ENCODE measurements around the gene NKX3-2.
A peak's percentile ranks its signal among the peaks of the same experiment; 100 is the strongest.

NKX3-2 gene

GRCh38 chr4:13541176-13541604, 3.1 kb downstream of the NKX3-2 start:
- ATAC-seq (ENCODE audit: low read depth) = no peak
- H3K4me1 Mint-ChIP-seq = peaks cover 10% of the 10 kb centered on the region
- peaks cover 2% of the 10 kb centered on the region for H3K36me3 Mint-ChIP-seq
- peak in 1 of 2 donors; percentile 20 for DNase-seq (ENCODE audit: low spot score in 2 of 2)
- no peak overlapping the region for H3K27ac Mint-ChIP-seq
- peaks cover 32% of the 10 kb centered on the region for H3K27me3 Mint-ChIP-seq
- H3K4me3 Mint-ChIP-seq = no peak overlapping the region
- peaks cover 2% of the 10 kb centered on the region for H3K9me3 Mint-ChIP-seq

- ATAC-seq (ENCODE audit: low read depth) (no peak), DNase-seq (ENCODE audit: low spot score in 2 of 2) (peak in 1 of 2 donors; percentile 12)
- Mint-ChIP-seq H3K27me3 (peaks cover 30% of the 10 kb centered on the region), H3K4me3 (no peak overlapping the region), H3K36me3 (peaks cover 2% of the 10 kb centered on the region), H3K4me1 (peaks cover 8% of the 10 kb centered on the region), H3K9me3 (peaks cover 2% of the 10 kb centered on the region), H3K27ac (no peak overlapping the region)
These were observed 3.7 kb downstream of the NKX3-2 start for GRCh38 chr4:13540446-13541175.

GRCh38 chr4:13539619-13540445, 4.5 kb downstream of the NKX3-2 start:
- DNase-seq (ENCODE audit: low spot score in 2 of 2) (peak in 1 of 2 donors; percentile 12), ATAC-seq (ENCODE audit: low read depth) (no peak)
- H3K4me1 Mint-ChIP-seq = peaks cover 4% of the 10 kb centered on the region
- no peak overlapping the region for H3K27ac Mint-ChIP-seq
- peaks cover 26% of the 10 kb centered on the region for H3K27me3 Mint-ChIP-seq
- peaks cover 2% of the 10 kb centered on the region for H3K9me3 Mint-ChIP-seq
- H3K36me3 Mint-ChIP-seq = peaks cover 2% of the 10 kb centered on the region
- H3K4me3 Mint-ChIP-seq = no peak overlapping the region

- H3K4me3 Mint-ChIP-seq = no peak overlapping the region
- peaks cover 25% of the 10 kb centered on the region for H3K27me3 Mint-ChIP-seq
- H3K4me1 Mint-ChIP-seq = peaks cover 3% of the 10 kb centered on the region
- peaks cover 2% of the 10 kb centered on the region for H3K9me3 Mint-ChIP-seq
- no peak for ATAC-seq (ENCODE audit: low read depth)
- H3K27ac Mint-ChIP-seq = peak overlapping the region; percentile 53
- peak in 1 of 2 donors; percentile 10 for DNase-seq (ENCODE audit: low spot score in 2 of 2)
- peaks cover 2% of the 10 kb centered on the region for H3K36me3 Mint-ChIP-seq
These were observed 5.2 kb downstream of the NKX3-2 start for GRCh38 chr4:13539047-13539618.

- peaks cover 28% of the 10 kb centered on the region for H3K27me3 Mint-ChIP-seq
- DNase-seq (ENCODE audit: low spot score in 2 of 2) = peak in 1 of 2 donors; percentile 9
- H3K4me1 Mint-ChIP-seq = peaks cover 3% of the 10 kb centered on the region
- H3K36me3 Mint-ChIP-seq = peaks cover 2% of the 10 kb centered on the region
- peaks cover 2% of the 10 kb centered on the region for H3K9me3 Mint-ChIP-seq
- ATAC-seq (ENCODE audit: low read depth) = no peak
- peak overlapping the region; percentile 53 for H3K27ac Mint-ChIP-seq
- peak overlapping the region; percentile 15 for H3K4me3 Mint-ChIP-seq
These were observed 5.8 kb downstream of the NKX3-2 start for GRCh38 chr4:13538427-13538973.

GRCh38 chr4:13537832-13538177, 6.5 kb downstream of the NKX3-2 start:
- H3K36me3 Mint-ChIP-seq = peaks cover 2% of the 10 kb centered on the region
- no peak overlapping the region for H3K4me3 Mint-ChIP-seq
- H3K4me1 Mint-ChIP-seq = peaks cover 3% of the 10 kb centered on the region
- H3K27me3 Mint-ChIP-seq = peaks cover 27% of the 10 kb centered on the region
- ATAC-seq (ENCODE audit: low read depth) (no peak), DNase-seq (ENCODE audit: low spot score in 2 of 2) (peak in 1 of 2 donors; percentile 11)
- no peak overlapping the region for H3K27ac Mint-ChIP-seq
- H3K9me3 Mint-ChIP-seq = peaks cover 2% of the 10 kb centered on the region

GRCh38 chr4:13537011-13537831, 7.1 kb downstream of the NKX3-2 start:
- peaks cover 2% of the 10 kb centered on the region for H3K9me3 Mint-ChIP-seq
- H3K4me3 Mint-ChIP-seq = no peak overlapping the region
- peak overlapping the region; percentile 35 for H3K27ac Mint-ChIP-seq
- ATAC-seq (ENCODE audit: low read depth) = no peak
- H3K27me3 Mint-ChIP-seq = peaks cover 25% of the 10 kb centered on the region
- DNase-seq (ENCODE audit: low spot score in 2 of 2) = peak in 1 of 2 donors; percentile 16
- peaks cover 2% of the 10 kb centered on the region for H3K36me3 Mint-ChIP-seq
- H3K4me1 Mint-ChIP-seq = peaks cover 3% of the 10 kb centered on the region

- no peak for DNase-seq (ENCODE audit: low spot score in 2 of 2)
These were observed 7.7 kb downstream of the NKX3-2 start for GRCh38 chr4:13536607-13537006.

GRCh38 chr4:13535708-13536361, 8.5 kb downstream of the NKX3-2 start:
- Mint-ChIP-seq H3K4me1 (peaks cover 4% of the 10 kb centered on the region), H3K4me3 (no peak overlapping the region), H3K27me3 (peaks cover 33% of the 10 kb centered on the region), H3K27ac (no peak overlapping the region), H3K36me3 (peaks cover 2% of the 10 kb centered on the region), H3K9me3 (peaks cover 2% of the 10 kb centered on the region)
- DNase-seq (ENCODE audit: low spot score in 2 of 2) (peak in 1 of 2 donors; percentile 17), ATAC-seq (ENCODE audit: low read depth) (no peak)

More at GRCh38 chr4:13536607-13537006, 7.7 kb downstream of the NKX3-2 start:
- peak overlapping the region; percentile 35 for H3K27ac Mint-ChIP-seq
- peaks cover 2% of the 10 kb centered on the region for H3K9me3 Mint-ChIP-seq
- peaks cover 2% of the 10 kb centered on the region for H3K36me3 Mint-ChIP-seq
- no peak for ATAC-seq (ENCODE audit: low read depth)
- peaks cover 3% of the 10 kb centered on the region for H3K4me1 Mint-ChIP-seq
- no peak overlapping the region for H3K4me3 Mint-ChIP-seq
- peaks cover 27% of the 10 kb centered on the region for H3K27me3 Mint-ChIP-seq

GRCh38 chr4:13535118-13535517, 9.2 kb downstream of the NKX3-2 start:
- DNase-seq (ENCODE audit: low spot score in 2 of 2) (peak in 1 of 2 donors; percentile 9), ATAC-seq (ENCODE audit: low read depth) (no peak)
- Mint-ChIP-seq H3K9me3 (peaks cover 2% of the 10 kb centered on the region), H3K27me3 (peaks cover 32% of the 10 kb centered on the region), H3K27ac (no peak overlapping the region), H3K36me3 (peaks cover 2% of the 10 kb centered on the region), H3K4me3 (no peak overlapping the region), H3K4me1 (peaks cover 3% of the 10 kb centered on the region)

- DNase-seq (ENCODE audit: low spot score in 2 of 2) = peak in 1 of 2 donors; percentile 11
- Mint-ChIP-seq H3K4me1 (peaks cover 3% of the 10 kb centered on the region), H3K36me3 (peaks cover 2% of the 10 kb centered on the region), H3K27ac (no peak overlapping the region), H3K9me3 (peaks cover 2% of the 10 kb centered on the region), H3K4me3 (no peak overlapping the region), H3K27me3 (peaks cover 36% of the 10 kb centered on the region)
- ATAC-seq (ENCODE audit: low read depth) = no peak
These were observed 9.8 kb downstream of the NKX3-2 start for GRCh38 chr4:13534344-13535063.

GRCh38 chr4:13533670-13534343, 10.5 kb downstream of the NKX3-2 start:
- ATAC-seq (ENCODE audit: low read depth) (no peak), DNase-seq (ENCODE audit: low spot score in 2 of 2) (no peak)
- H3K36me3 Mint-ChIP-seq = peaks cover 2% of the 10 kb centered on the region
- H3K9me3 Mint-ChIP-seq = peaks cover 2% of the 10 kb centered on the region
- peaks cover 40% of the 10 kb centered on the region for H3K27me3 Mint-ChIP-seq
- no peak overlapping the region for H3K27ac Mint-ChIP-seq
- no peak overlapping the region for H3K4me3 Mint-ChIP-seq
- peaks cover 5% of the 10 kb centered on the region for H3K4me1 Mint-ChIP-seq
